GM18505 (cell line): Measurements from ENCODE around the gene FAM131A.

Experiments used
- ATAC-seq: cut with Tn5 transposase; IDR thresholded peaks from one replicate; pipeline ENCODE4 v1.9.1; 2021; ENCODE audit not compliant: unreplicated experiment
- POLR2A ChIP-seq: IDR thresholded peaks from 4 replicates; pipeline ENCODE4 v1.6.1; 2011; ENCODE audit warnings: borderline replicate concordance; ENCODE audit not compliant: insufficient read depth, insufficient read length; ENCODE audit errors: extremely low read depth

Gene FAM131A

GRCh38 chr3:184341925-184342324 lies 4.5 kb downstream of the FAM131A start:
- no peak for ATAC-seq
- no peak for TF ChIP-seq POLR2A

GRCh38 chr3:184343200-184343876 lies 5.9 kb downstream of the FAM131A start:
- TF ChIP-seq POLR2A: no peak
- no peak for ATAC-seq

GRCh38 chr3:184344579-184345316 lies 7.3 kb downstream of the FAM131A start:
- no peak for ATAC-seq
- no peak for TF ChIP-seq POLR2A

- ATAC-seq: no peak
- no peak for TF ChIP-seq POLR2A
Measured at GRCh38 chr3:184345317-184346144, 8.1 kb downstream of the FAM131A start.

GRCh38 chr3:184346480-184347190 lies 9.2 kb downstream of the FAM131A start:
- TF ChIP-seq POLR2A: no peak
- no peak for ATAC-seq

GRCh38 chr3:184347321-184348056 lies 10.1 kb downstream of the FAM131A start:
- ATAC-seq: no peak
- TF ChIP-seq POLR2A: no peak

- no peak for TF ChIP-seq POLR2A
- ATAC-seq: no peak
Measured at GRCh38 chr3:184348057-184348382, 10.6 kb downstream of the FAM131A start.

GRCh38 chr3:184349563-184350470 lies 12.4 kb downstream of the FAM131A start:
- ATAC-seq: no peak
- TF ChIP-seq POLR2A: no peak

- no peak for ATAC-seq
- TF ChIP-seq POLR2A: no peak
Measured at GRCh38 chr3:184350618-184351017, 13.2 kb downstream of the FAM131A start.

GRCh38 chr3:184351511-184352148 lies 14.2 kb downstream of the FAM131A start:
- ATAC-seq: no peak
- TF ChIP-seq POLR2A: no peak

GRCh38 chr3:184352149-184352785 lies 14.9 kb downstream of the FAM131A start:
- no peak for TF ChIP-seq POLR2A
- no peak for ATAC-seq

GRCh38 chr3:184352897-184353545 lies 15.6 kb downstream of the FAM131A start:
- ATAC-seq: no peak

More at GRCh38 chr3:184352897-184353545, 15.6 kb downstream of the FAM131A start:
- no peak for TF ChIP-seq POLR2A
